Upper lobe of left lung (tissue), 4 donors: Measurements from ENCODE around the gene RABEP1.

ENCODE experiments used
- EP300 ChIP-seq, 4 donors: sonication (generic); formaldehyde crosslinking; IDR thresholded peaks; one replicate each; pipeline ENCODE4 v1.5.1; 2017; ENCODE audit warnings: antibody characterized with exemption in 4 of 4, control low read depth in 2 of 4
- POLR2A ChIP-seq, 4 donors: fragments of 450-650 bp; IDR thresholded peaks; one replicate each; pipeline ENCODE4 v1.5.1; 2016 to 2017; ENCODE audit warnings: antibody characterized with exemption in 4 of 4, mild to moderate bottlenecking in 2 of 4
- POLR2AphosphoS5 ChIP-seq, 2 donors: sonication (generic); formaldehyde crosslinking; IDR thresholded peaks; one replicate each; pipeline ENCODE4 v1.5.1; 2017; ENCODE audit warnings: antibody characterized with exemption in 2 of 2
- TF ChIP-seq, protein P1 (sequence below), 6 experiments: fragments of 450-650 bp in 4 of 6; fragments of 200-600 bp in 2 of 6; sonication (generic) in 2 of 6; IDR thresholded peaks; one replicate each; pipeline ENCODE4 v1.5.1; 2016 to 2019; ENCODE audit warnings: antibody characterized with exemption in 6 of 6

DNA sequence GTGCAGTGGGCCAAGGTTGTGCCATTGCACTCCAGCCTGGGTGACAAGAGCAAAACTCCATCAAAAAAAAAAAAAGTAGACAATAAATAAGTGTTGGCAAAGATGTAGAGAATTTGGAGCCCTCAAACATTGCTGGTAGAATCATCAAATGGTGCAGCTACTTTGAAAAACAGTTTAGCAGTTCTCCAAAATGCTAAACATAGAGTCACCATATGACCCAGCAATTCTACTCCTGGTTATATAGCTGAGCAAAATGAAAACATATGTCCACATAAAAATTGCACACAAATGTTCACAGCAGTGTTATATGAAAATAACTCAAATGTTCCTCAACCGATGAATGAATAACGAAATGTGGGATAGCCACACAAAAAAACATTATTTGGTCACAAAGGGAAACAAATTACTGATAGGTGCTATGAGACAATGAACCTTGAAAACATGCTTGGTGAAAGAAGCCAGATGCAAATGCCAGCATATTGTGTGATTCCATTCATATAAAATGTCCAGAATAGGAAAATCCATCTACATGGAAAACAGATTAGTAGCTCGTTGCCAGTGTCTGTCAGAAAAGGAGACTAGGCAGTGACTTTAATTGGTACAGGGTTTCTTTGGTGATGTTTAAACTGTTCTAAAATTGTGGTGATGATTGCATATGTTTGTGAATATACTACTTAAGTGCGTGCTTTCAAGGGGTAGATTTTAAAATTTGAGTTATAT, 12.7 kb upstream of the RABEP1 start:
- TF ChIP-seq EP300 (IDR thresholded peaks at IDR 0.05), result no peak
- no peak for TF ChIP-seq POLR2AphosphoS5 (IDR thresholded peaks at IDR 0.05)
- TF ChIP-seq, protein P1, sequence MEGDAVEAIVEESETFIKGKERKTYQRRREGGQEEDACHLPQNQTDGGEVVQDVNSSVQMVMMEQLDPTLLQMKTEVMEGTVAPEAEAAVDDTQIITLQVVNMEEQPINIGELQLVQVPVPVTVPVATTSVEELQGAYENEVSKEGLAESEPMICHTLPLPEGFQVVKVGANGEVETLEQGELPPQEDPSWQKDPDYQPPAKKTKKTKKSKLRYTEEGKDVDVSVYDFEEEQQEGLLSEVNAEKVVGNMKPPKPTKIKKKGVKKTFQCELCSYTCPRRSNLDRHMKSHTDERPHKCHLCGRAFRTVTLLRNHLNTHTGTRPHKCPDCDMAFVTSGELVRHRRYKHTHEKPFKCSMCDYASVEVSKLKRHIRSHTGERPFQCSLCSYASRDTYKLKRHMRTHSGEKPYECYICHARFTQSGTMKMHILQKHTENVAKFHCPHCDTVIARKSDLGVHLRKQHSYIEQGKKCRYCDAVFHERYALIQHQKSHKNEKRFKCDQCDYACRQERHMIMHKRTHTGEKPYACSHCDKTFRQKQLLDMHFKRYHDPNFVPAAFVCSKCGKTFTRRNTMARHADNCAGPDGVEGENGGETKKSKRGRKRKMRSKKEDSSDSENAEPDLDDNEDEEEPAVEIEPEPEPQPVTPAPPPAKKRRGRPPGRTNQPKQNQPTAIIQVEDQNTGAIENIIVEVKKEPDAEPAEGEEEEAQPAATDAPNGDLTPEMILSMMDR (IDR thresholded peaks at IDR 0.05), result no peak
- TF ChIP-seq POLR2A (IDR thresholded peaks at IDR 0.05), result no peak
